H1 (cell line): ENCODE results near the gene ARID1B. TPM values are rescaled to one million over a fixed set of nuclear protein-coding genes. Genes with fewer than 3 reads are reported as not detected.

Experiments used
- GTF2F1 ChIP-seq: IDR thresholded peaks from 2 replicates; pipeline ENCODE4 v1.6.1; 2012; ENCODE audit warnings: low read depth, low read length, improper control_type of control experiment, borderline replicate concordance
- JUN ChIP-seq: IDR thresholded peaks from 2 replicates; pipeline ENCODE4 v1.6.1; 2011; ENCODE audit warnings: low read depth, mild to moderate bottlenecking, improper control_type of control experiment, low read length
- TAF7 ChIP-seq: optimal IDR thresholded peaks from 2 replicates; pipeline ENCODE3; 2011; ENCODE audit warnings: low read depth, mild to moderate bottlenecking, inconsistent platforms, low read length, moderate library complexity, borderline replicate concordance
- polyA plus RNA-seq, 7 experiments: library from polyadenylated mRNA; depleted of rRNA in 3 of 7; stranded (reverse) in 5 of 7; unstranded in 2 of 7; fragments of >200 nt in 5 of 7; fragments of 200-250 nt in 2 of 7; gene quantifications; 1 replicate in 5 of 7; 2 replicates in 1 of 7; 4 replicates in 1 of 7; pipeline versions ENCODE4 v1.2.1 to v1.2.3, GENCODE V29; 2011 to 2013; ENCODE audit warnings: missing spikeins in 2 of 7, mixed read lengths in 2 of 7
- total RNA-seq: library from RNA; stranded (reverse); fragmentation: NEBNext Ultra II Directional; extraction: Animal tissue kit (Norgen Biotek cat#: 25700); gene quantifications from 2 replicates; pipeline ENCODE4 v1.2.1, GENCODE V29; 2021

ARID1B gene
- total and polyA plus RNA-seq, 2 of the 8 experiments (the other 6 are each of a cell fraction or from before 2014, with no cell fraction given), result 24.3 to 70.3 TPM

GRCh38 chr6:156859686-156860085 is 82.5 kb downstream of the ARID1B start (continued):
- no peak for TF ChIP-seq GTF2F1
- TF ChIP-seq TAF7, result no peak
- TF ChIP-seq JUN, result no peak
